OCI-LY1 (cell line): ENCODE data around the gene MON1A.
"Not testable (repeated sequence)": the region's sequence is repeated elsewhere in the genome, so short reads cannot be mapped to it uniquely, and the experiment has no call there.

Experiments
- H2AFZ ChIP-seq: fragments of 200-600 bp; sonication (generic), shearing (Covaris generic); 2 replicates; pipeline ENCODE4 v1.6.0; 2014; ENCODE audit warnings: antibody characterized with exemption, mild to moderate bottlenecking, low read length
- H3F3A ChIP-seq: fragments of 200-600 bp; sonication (generic), shearing (Covaris generic); 2 replicates; pipeline ENCODE4 v1.6.0; 2014; ENCODE audit warnings: mild to moderate bottlenecking, antibody characterized with exemption, low read length, moderate library complexity; ENCODE audit not compliant: insufficient read depth
- H3K27ac ChIP-seq: fragments of 200-600 bp; sonication (generic); 2 replicates; pipeline ENCODE4 v1.5.1; 2014; ENCODE audit warnings: low read length, mixed run types, mild to moderate bottlenecking, low read depth; ENCODE audit not compliant: poor library complexity, severe bottlenecking
- H3K27me3 ChIP-seq: fragments of 200-600 bp; sonication (generic); 2 replicates; pipeline ENCODE4 v1.6.0; 2014; ENCODE audit warnings: antibody characterized with exemption, mild to moderate bottlenecking, low read length, moderate library complexity; ENCODE audit not compliant: insufficient read depth
- H3K36me3 ChIP-seq: fragments of 200-600 bp; sonication (generic); 2 replicates; pipeline ENCODE4 v1.6.1; 2014; ENCODE audit warnings: mild to moderate bottlenecking, antibody characterized with exemption, low read length, moderate library complexity, mixed read lengths; ENCODE audit not compliant: insufficient read depth
- H3K4me1 ChIP-seq: fragments of 200-600 bp; sonication (generic); 2 replicates; pipeline ENCODE4 v1.5.1; 2014; ENCODE audit warnings: mild to moderate bottlenecking, low read length, moderate library complexity; ENCODE audit not compliant: insufficient read depth, severe bottlenecking
- H3K4me2 ChIP-seq: fragments of 200-600 bp; sonication (generic), shearing (Covaris generic); 2 replicates; pipeline ENCODE4 v1.6.1; 2014; ENCODE audit warnings: low read length
- H3K4me3 ChIP-seq: fragments of 200-600 bp; sonication (generic); 2 replicates; pipeline ENCODE4 v1.5.1; 2014; ENCODE audit warnings: low read length, low read depth, mild to moderate bottlenecking, mixed read lengths; ENCODE audit not compliant: poor library complexity, severe bottlenecking
- H3K79me2 ChIP-seq: fragments of 200-600 bp; shearing (Covaris generic); 2 replicates; pipeline ENCODE4 v1.6.1; 2016; ENCODE audit warnings: mixed run types, low read length, mixed read lengths; ENCODE audit not compliant: insufficient read depth
- H3K9ac ChIP-seq: fragments of 200-600 bp; sonication (generic), shearing (Covaris generic); 2 replicates; pipeline ENCODE4 v1.6.1; 2014; ENCODE audit warnings: mild to moderate bottlenecking, low read length, mixed read lengths
- H3K9me2 ChIP-seq: fragments of 200-600 bp; sonication (generic), shearing (Covaris generic); 2 replicates; pipeline ENCODE4 v1.6.1; 2014; ENCODE audit warnings: low read depth, mild to moderate bottlenecking, low read length, mixed read lengths
- H3K9me3 ChIP-seq: fragments of 200-600 bp; shearing (Covaris generic); 2 replicates; pipeline ENCODE4 v1.6.1; 2014; ENCODE audit warnings: low read length, mixed read lengths
- H4K20me1 ChIP-seq: fragments of 200-600 bp; sonication (generic), shearing (Covaris generic); 2 replicates; pipeline ENCODE4 v1.6.0; 2016; ENCODE audit warnings: mild to moderate bottlenecking, low read length; ENCODE audit not compliant: insufficient read depth
- EZH2 ChIP-seq: fragments of 200-600 bp; sonication (generic), shearing (Covaris generic); IDR thresholded peaks from 2 replicates; pipeline ENCODE4 v1.8.0; 2017; ENCODE audit warnings: borderline replicate concordance, mixed run types, mild to moderate bottlenecking, antibody characterized with exemption, low read length, moderate library complexity, mixed read lengths
- TF ChIP-seq, protein P1 (sequence below): fragments of 200-600 bp; sonication (generic), shearing (Covaris generic); IDR thresholded peaks from 2 replicates; pipeline ENCODE4 v1.5.1; 2017; ENCODE audit warnings: mild to moderate bottlenecking, antibody characterized with exemption, low read length, moderate library complexity, mixed read lengths

Gene MON1A

DNA sequence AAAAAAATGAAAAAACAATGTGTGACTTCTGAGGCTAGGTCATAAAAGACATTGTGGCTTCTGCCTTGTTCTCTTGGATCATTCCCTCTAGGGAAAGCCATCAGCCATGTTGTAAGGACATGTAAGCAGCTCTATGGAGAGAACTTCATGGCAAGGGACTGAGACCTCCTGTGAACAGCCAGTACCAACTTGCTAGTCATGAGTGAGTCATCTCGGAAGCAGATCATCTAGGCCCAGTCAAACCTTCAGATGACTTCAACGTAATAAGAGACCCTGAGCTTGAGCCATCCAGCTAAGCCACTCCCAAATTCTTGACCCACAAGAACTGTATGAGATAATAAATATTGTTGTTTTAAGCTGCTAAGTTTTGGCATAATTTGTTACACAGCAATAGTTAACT lies 4.9 kb downstream of the MON1A start:
- H2AFZ ChIP-seq, result no peak overlapping the region
- H3K27me3 ChIP-seq, result no peaks in the 10 kb centered on the region
- no peak overlapping the region for H3K9ac ChIP-seq
- no peaks in the 10 kb centered on the region for H3K9me3 ChIP-seq
- peaks cover 14% of the 10 kb centered on the region for H3K4me1 ChIP-seq
- no peaks in the 10 kb centered on the region for H3F3A ChIP-seq
- H3K4me3 ChIP-seq, result no peak overlapping the region
- no peak for TF ChIP-seq EZH2
- TF ChIP-seq, protein P1, sequence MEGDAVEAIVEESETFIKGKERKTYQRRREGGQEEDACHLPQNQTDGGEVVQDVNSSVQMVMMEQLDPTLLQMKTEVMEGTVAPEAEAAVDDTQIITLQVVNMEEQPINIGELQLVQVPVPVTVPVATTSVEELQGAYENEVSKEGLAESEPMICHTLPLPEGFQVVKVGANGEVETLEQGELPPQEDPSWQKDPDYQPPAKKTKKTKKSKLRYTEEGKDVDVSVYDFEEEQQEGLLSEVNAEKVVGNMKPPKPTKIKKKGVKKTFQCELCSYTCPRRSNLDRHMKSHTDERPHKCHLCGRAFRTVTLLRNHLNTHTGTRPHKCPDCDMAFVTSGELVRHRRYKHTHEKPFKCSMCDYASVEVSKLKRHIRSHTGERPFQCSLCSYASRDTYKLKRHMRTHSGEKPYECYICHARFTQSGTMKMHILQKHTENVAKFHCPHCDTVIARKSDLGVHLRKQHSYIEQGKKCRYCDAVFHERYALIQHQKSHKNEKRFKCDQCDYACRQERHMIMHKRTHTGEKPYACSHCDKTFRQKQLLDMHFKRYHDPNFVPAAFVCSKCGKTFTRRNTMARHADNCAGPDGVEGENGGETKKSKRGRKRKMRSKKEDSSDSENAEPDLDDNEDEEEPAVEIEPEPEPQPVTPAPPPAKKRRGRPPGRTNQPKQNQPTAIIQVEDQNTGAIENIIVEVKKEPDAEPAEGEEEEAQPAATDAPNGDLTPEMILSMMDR, result no peak
- H3K9me2 ChIP-seq, result no peaks in the 10 kb centered on the region
- no peak overlapping the region for H3K27ac ChIP-seq
- H3K4me2 ChIP-seq, result no peak overlapping the region
- no peaks in the 10 kb centered on the region for H4K20me1 ChIP-seq
- no peaks in the 10 kb centered on the region for H3K36me3 ChIP-seq
- no peaks in the 10 kb centered on the region for H3K79me2 ChIP-seq

DNA sequence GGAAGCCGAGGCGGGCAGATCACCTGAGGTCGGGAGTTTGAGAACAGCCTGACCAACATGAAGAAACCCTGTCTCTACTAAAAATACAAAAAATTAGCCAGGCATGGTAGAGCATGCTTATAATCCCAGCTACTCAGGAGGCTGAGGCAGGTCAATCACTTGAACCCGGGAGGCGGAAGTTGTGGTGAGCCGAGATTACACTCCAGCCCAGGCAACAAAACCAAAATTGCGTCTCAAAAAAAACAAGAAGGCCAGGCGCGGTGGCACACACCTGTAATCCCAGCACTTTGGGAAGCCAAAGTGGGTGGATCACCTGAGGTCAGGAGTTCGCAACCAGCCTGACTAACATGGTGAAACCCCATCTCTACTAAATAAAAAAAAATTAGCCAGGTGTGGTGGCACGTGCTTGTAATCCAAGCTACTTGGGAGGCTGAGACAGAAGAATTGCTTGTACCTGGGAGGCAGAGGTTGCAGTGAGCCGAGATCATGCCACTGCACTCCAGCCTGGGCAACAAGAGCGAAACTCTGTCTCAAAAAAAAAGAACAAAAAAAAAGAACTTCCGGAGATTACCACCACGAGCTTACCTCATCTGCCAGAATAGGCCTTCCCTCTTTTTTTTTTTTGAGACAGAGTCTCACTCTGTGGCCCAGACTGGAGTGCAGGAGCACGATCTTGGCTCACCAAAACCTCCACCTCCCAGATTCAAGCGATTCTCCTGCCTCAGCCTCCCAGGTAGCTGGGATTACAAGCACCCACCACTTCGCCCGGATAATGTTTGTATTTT lies 11.6 kb downstream of the MON1A start:
- not testable (repeated sequence) for H3F3A ChIP-seq, H2AFZ ChIP-seq, H3K27me3 ChIP-seq, H3K27ac ChIP-seq, H3K9me3 ChIP-seq, H3K9ac ChIP-seq, H4K20me1 ChIP-seq, H3K79me2 ChIP-seq, H3K4me2 ChIP-seq, H3K36me3 ChIP-seq, H3K9me2 ChIP-seq, H3K4me3 ChIP-seq, H3K4me1 ChIP-seq

DNA sequence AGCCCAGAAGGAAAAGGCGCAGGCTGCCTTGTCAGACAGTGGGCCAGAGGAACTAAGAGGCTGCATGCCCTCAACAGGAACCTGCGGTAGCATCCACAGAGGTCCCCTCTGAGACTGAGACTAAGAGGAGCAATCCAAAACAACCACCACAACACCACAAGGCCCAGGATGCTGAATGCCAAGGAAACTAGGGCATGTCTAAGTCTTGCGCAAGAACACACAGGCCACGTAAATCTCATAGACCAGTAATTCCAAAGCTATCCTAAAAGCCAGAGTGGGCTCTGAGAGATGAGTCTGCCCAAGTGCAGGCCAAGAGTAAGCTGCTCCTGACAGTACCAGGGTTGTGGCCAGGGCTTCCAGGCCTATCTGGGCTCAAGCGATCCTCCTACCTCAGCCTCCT lies 12.9 kb downstream of the MON1A start:
- Histone ChIP-seq H4K20me1 (no peaks in the 10 kb centered on the region), H3K79me2 (no peaks in the 10 kb centered on the region), H3K4me3 (no peak overlapping the region), H3K27me3 (no peaks in the 10 kb centered on the region), H3K27ac (no peak overlapping the region), H2AFZ (no peak overlapping the region), H3K4me1 (peaks cover 3% of the 10 kb centered on the region), H3K9me3 (no peaks in the 10 kb centered on the region), H3K4me2 (no peak overlapping the region), H3K36me3 (peaks cover 9% of the 10 kb centered on the region; the same call in 1 of the 2 replicates), H3K9me2 (no peaks in the 10 kb centered on the region), H3K9ac (no peak overlapping the region), H3F3A (no peaks in the 10 kb centered on the region)
- TF ChIP-seq, protein P1, result no peak
- TF ChIP-seq EZH2, result no peak

DNA sequence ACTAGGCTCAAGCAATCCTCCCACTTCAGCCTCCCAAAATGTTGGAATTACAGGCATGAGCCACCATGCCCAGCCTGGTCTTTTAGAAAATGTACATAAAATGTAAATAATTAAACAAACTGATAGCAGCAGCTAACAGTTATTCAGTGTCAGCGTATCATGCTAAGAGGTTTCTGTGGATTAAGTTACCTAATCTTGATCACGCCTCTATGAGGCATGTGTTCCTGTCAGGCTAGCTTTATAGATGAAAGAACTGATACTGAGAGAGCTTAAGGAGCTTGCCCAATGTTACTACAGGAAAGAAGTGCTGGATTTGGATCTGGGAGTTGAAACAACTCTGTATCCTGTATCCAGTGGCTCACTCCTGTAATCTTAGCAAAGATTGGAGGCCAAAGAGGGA lies 14.7 kb downstream of the MON1A start:
- Histone ChIP-seq H3K9me3 (no peaks in the 10 kb centered on the region), H3K79me2 (no peaks in the 10 kb centered on the region), H3K4me3 (no peak overlapping the region), H3K9me2 (no peaks in the 10 kb centered on the region), H3F3A (no peaks in the 10 kb centered on the region), H3K36me3 (peaks cover 21% of the 10 kb centered on the region; the same call in 1 of the 2 replicates), H3K4me1 (peaks cover 3% of the 10 kb centered on the region), H2AFZ (no peak overlapping the region), H3K27me3 (no peaks in the 10 kb centered on the region), H4K20me1 (no peaks in the 10 kb centered on the region), H3K9ac (no peak overlapping the region), H3K27ac (no peak overlapping the region), H3K4me2 (no peak overlapping the region)
- TF ChIP-seq EZH2, result no peak
- TF ChIP-seq, protein P1, result no peak
